ENCODE data around the gene MBIP. TPM values are rescaled to one million over a fixed set of nuclear protein-coding genes. Genes with fewer than 3 reads are reported as not detected.
"Not testable (repeated sequence)": the region's sequence is repeated elsewhere in the genome, so short reads cannot be mapped to it uniquely, and the experiment has no call there.

Gene MBIP
- total RNA-seq (10 to 100 TPM; 11.3 to 14.0 (median 12.8) TPM), polyA plus RNA-seq (12.4 TPM)
- long read RNA-seq, donor 1, transcript MBIP-203 (9 exons, 1,648 nt), result major isoform, 21 of 24 reads
- long read RNA-seq, donor 1, partial matches to known transcripts, result 0 of 24 reads
- long read RNA-seq, donor 1, other reads (novel, unspliced or antisense), result 0 of 24 reads
- long read RNA-seq, donor 2, partial matches to known transcripts, result 0 of 6 reads
- long read RNA-seq, donor 2, other reads (novel, unspliced or antisense), result 2 of 6 reads
- long read RNA-seq, donor 3, transcript MBIP-201 (9 exons, 1,586 nt), result minor isoform, 5 of 43 reads
- long read RNA-seq, donor 3, transcript MBIP-203 (9 exons, 1,648 nt), result major isoform, 35 of 43 reads
- long read RNA-seq, donor 3, partial matches to known transcripts, result 2 of 43 reads
- long read RNA-seq, donor 3, other reads (novel, unspliced or antisense), result 1 of 43 reads
- long read RNA-seq, donor 4, transcript MBIP-203 (9 exons, 1,648 nt), result major isoform, 6 of 7 reads
- long read RNA-seq, donor 4, partial matches to known transcripts, result 0 of 7 reads
- long read RNA-seq, donor 4, other reads (novel, unspliced or antisense), result 0 of 7 reads

- intact Hi-C loops (cut with DNase I), result no loop called here
- Histone ChIP-seq H3K27ac (ENCODE audit: low read length) (peak within 1 kb of the TSS; percentile 62), H3K9me3 (ENCODE audit: control insufficient read depth, low read length) (no peaks in the 10 kb centered on the region), H3K27me3 (ENCODE audit: control insufficient read depth, insufficient read depth) (no peaks in the 10 kb centered on the region), H3K4me3 (ENCODE audit: low read length) (peak within 1 kb of the TSS; percentile 95), H3K4me1 (ENCODE audit: control insufficient read depth, insufficient read depth, low read length) (peaks cover 1% of the 10 kb centered on the region)
- peak; percentile 100 for ATAC-seq
- DNase-seq, result peak; percentile 90 to 95 (median 93)
- WGBS, result under 1% methylated on average over 35 of the region's 35 CpGs
Observed at GRCh38 chr14:36320200-36320896, at the start of gene MBIP. Gene MBIP (minus strand): TSS chr14:36320637. CDS start chr14:36320588, 49 bp downstream.

GRCh38 chr14:36367985-36368774 lies 47.7 kb upstream of the MBIP start:
- intact Hi-C loops (cut with DNase I), result no loop called here
- H3K9me3 ChIP-seq (ENCODE audit: control insufficient read depth, low read length), result no peaks in the 10 kb centered on the region
- no peaks in the 10 kb centered on the region for H3K4me1 ChIP-seq (ENCODE audit: control insufficient read depth, insufficient read depth, low read length)
- ATAC-seq, result no peak
- no peak for DNase-seq
- WGBS, result 60% methylated on average over 6 of the region's 6 CpGs
- H3K27ac ChIP-seq (ENCODE audit: low read length), result no peak overlapping the region
- H3K4me3 ChIP-seq (ENCODE audit: low read length), result no peak overlapping the region
- no peaks in the 10 kb centered on the region for H3K27me3 ChIP-seq (ENCODE audit: control insufficient read depth, insufficient read depth)

GRCh38 chr14:36365766-36366165 lies 45.3 kb upstream of the MBIP start:
- DNase-seq, result no peak
- Histone ChIP-seq H3K27ac (ENCODE audit: low read length) (no peak overlapping the region), H3K4me3 (ENCODE audit: low read length) (no peak overlapping the region), H3K9me3 (ENCODE audit: control insufficient read depth, low read length) (no peaks in the 10 kb centered on the region), H3K4me1 (ENCODE audit: control insufficient read depth, insufficient read depth, low read length) (no peaks in the 10 kb centered on the region), H3K27me3 (ENCODE audit: control insufficient read depth, insufficient read depth) (no peaks in the 10 kb centered on the region)
- 49% methylated on average over 2 of the region's 2 CpGs for WGBS
- ATAC-seq, result no peak
- intact Hi-C loops (cut with DNase I), result no loop called here

- no peak for ATAC-seq
- Histone ChIP-seq H3K4me1 (ENCODE audit: control insufficient read depth, insufficient read depth, low read length) (no peaks in the 10 kb centered on the region), H3K9me3 (ENCODE audit: control insufficient read depth, low read length) (no peaks in the 10 kb centered on the region), H3K27me3 (ENCODE audit: control insufficient read depth, insufficient read depth) (peaks cover 2% of the 10 kb centered on the region), H3K27ac (ENCODE audit: low read length) (no peak overlapping the region), H3K4me3 (ENCODE audit: low read length) (no peak overlapping the region)
- 81% methylated on average over 2 of the region's 2 CpGs for WGBS
- intact Hi-C loops (cut with DNase I), result no loop called here
- DNase-seq, result no peak
Observed at GRCh38 chr14:36363704-36364103, 43.3 kb upstream of the MBIP start.

- Histone ChIP-seq H3K9me3 (ENCODE audit: control insufficient read depth, low read length) (no peaks in the 10 kb centered on the region), H3K4me3 (ENCODE audit: low read length) (no peak overlapping the region), H3K27me3 (ENCODE audit: control insufficient read depth, insufficient read depth) (peaks cover 2% of the 10 kb centered on the region), H3K27ac (ENCODE audit: low read length) (no peak overlapping the region), H3K4me1 (ENCODE audit: control insufficient read depth, insufficient read depth, low read length) (no peaks in the 10 kb centered on the region)
- DNase-seq (no peak), ATAC-seq (no peak)
- WGBS, result 43% methylated on average over 3 of the region's 3 CpGs
- intact Hi-C loops (cut with DNase I), result no loop called here
Observed at GRCh38 chr14:36362648-36363047, 42.2 kb upstream of the MBIP start.

GRCh38 chr14:36361210-36361853 lies 40.9 kb upstream of the MBIP start:
- 66% methylated on average over 2 of the region's 2 CpGs for WGBS

GRCh38 chr14:36356862-36357261 lies 36.4 kb upstream of the MBIP start:
- DNase-seq, result no peak
- Histone ChIP-seq H3K9me3 (ENCODE audit: control insufficient read depth, low read length) (no peaks in the 10 kb centered on the region), H3K4me3 (ENCODE audit: low read length) (no peak overlapping the region), H3K4me1 (ENCODE audit: control insufficient read depth, insufficient read depth, low read length) (no peaks in the 10 kb centered on the region), H3K27me3 (ENCODE audit: control insufficient read depth, insufficient read depth) (peaks cover 2% of the 10 kb centered on the region), H3K27ac (ENCODE audit: low read length) (no peak overlapping the region)
- no peak for ATAC-seq
- WGBS, result 50% methylated on average over 1 of the region's 1 CpG
- intact Hi-C loops (cut with DNase I), result no loop called here

More at GRCh38 chr14:36361210-36361853, 40.9 kb upstream of the MBIP start:
- no peak overlapping the region for H3K4me3 ChIP-seq (ENCODE audit: low read length)
- DNase-seq, result no peak
- H3K27ac ChIP-seq (ENCODE audit: low read length), result no peak overlapping the region
- H3K4me1 ChIP-seq (ENCODE audit: control insufficient read depth, insufficient read depth, low read length), result no peaks in the 10 kb centered on the region
- intact Hi-C loops (cut with DNase I), result no loop called here
- no peaks in the 10 kb centered on the region for H3K9me3 ChIP-seq (ENCODE audit: control insufficient read depth, low read length)
- H3K27me3 ChIP-seq (ENCODE audit: control insufficient read depth, insufficient read depth), result peaks cover 2% of the 10 kb centered on the region
- ATAC-seq, result no peak

GRCh38 chr14:36346052-36346451 lies 25.6 kb upstream of the MBIP start:
- ATAC-seq (no peak), DNase-seq (no peak)
- H3K9me3 ChIP-seq (ENCODE audit: control insufficient read depth, low read length), result no peaks in the 10 kb centered on the region
- H3K27me3 ChIP-seq (ENCODE audit: control insufficient read depth, insufficient read depth), result no peaks in the 10 kb centered on the region
- H3K4me3 ChIP-seq (ENCODE audit: low read length), result no peak overlapping the region
- intact Hi-C loops (cut with DNase I), result no loop called here
- H3K4me1 ChIP-seq (ENCODE audit: control insufficient read depth, insufficient read depth, low read length), result no peaks in the 10 kb centered on the region
- 38% methylated on average over 2 of the region's 2 CpGs for WGBS
- no peak overlapping the region for H3K27ac ChIP-seq (ENCODE audit: low read length)

GRCh38 chr14:36344211-36344610 lies 23.8 kb upstream of the MBIP start:
- intact Hi-C loops (cut with DNase I), result no loop called here
- H3K9me3 ChIP-seq (ENCODE audit: control insufficient read depth, low read length), result no peaks in the 10 kb centered on the region
- H3K4me3 ChIP-seq (ENCODE audit: low read length), result no peak overlapping the region
- H3K27me3 ChIP-seq (ENCODE audit: control insufficient read depth, insufficient read depth), result no peaks in the 10 kb centered on the region
- ATAC-seq (no peak), DNase-seq (no peak)
- 27% methylated on average over 2 of the region's 2 CpGs for WGBS
- H3K4me1 ChIP-seq (ENCODE audit: control insufficient read depth, insufficient read depth, low read length), result no peaks in the 10 kb centered on the region
- no peak overlapping the region for H3K27ac ChIP-seq (ENCODE audit: low read length)

GRCh38 chr14:36341811-36342210 lies 21.4 kb upstream of the MBIP start:
- DNase-seq; H3K27me3 ChIP-seq (ENCODE audit: control insufficient read depth, insufficient read depth); H3K4me3 ChIP-seq (ENCODE audit: low read length); H3K4me1 ChIP-seq (ENCODE audit: control insufficient read depth, insufficient read depth, low read length); intact Hi-C loops (cut with DNase I); ATAC-seq; H3K27ac ChIP-seq (ENCODE audit: low read length); H3K9me3 ChIP-seq (ENCODE audit: control insufficient read depth, low read length): not testable (repeated sequence)
- WGBS, result 70% methylated on average over 5 of the region's 5 CpGs

All from right cardiac atrium (tissue), 5 donors.